Esophagus squamous epithelium (tissue), 4 donors: ENCODE data around the gene CAMTA1.

Experiments used
- POLR2A ChIP-seq, 4 donors: fragments of 450-650 bp; IDR thresholded peaks; one replicate each; pipeline ENCODE4 v1.6.1; 2017; ENCODE audit warnings: antibody characterized with exemption in 4 of 4, mild to moderate bottlenecking in 4 of 4, moderate library complexity in 3 of 4
- TF ChIP-seq, protein P1 (sequence below), 6 experiments: fragments of 450-650 bp in 4 of 6; fragments of 200-600 bp in 2 of 6; sonication (generic) in 2 of 6; IDR thresholded peaks; one replicate each; pipeline ENCODE4 v1.5.1; 2016 to 2019; ENCODE audit warnings: antibody characterized with exemption in 6 of 6, mild to moderate bottlenecking in 4 of 6, moderate library complexity in 4 of 6

DNA sequence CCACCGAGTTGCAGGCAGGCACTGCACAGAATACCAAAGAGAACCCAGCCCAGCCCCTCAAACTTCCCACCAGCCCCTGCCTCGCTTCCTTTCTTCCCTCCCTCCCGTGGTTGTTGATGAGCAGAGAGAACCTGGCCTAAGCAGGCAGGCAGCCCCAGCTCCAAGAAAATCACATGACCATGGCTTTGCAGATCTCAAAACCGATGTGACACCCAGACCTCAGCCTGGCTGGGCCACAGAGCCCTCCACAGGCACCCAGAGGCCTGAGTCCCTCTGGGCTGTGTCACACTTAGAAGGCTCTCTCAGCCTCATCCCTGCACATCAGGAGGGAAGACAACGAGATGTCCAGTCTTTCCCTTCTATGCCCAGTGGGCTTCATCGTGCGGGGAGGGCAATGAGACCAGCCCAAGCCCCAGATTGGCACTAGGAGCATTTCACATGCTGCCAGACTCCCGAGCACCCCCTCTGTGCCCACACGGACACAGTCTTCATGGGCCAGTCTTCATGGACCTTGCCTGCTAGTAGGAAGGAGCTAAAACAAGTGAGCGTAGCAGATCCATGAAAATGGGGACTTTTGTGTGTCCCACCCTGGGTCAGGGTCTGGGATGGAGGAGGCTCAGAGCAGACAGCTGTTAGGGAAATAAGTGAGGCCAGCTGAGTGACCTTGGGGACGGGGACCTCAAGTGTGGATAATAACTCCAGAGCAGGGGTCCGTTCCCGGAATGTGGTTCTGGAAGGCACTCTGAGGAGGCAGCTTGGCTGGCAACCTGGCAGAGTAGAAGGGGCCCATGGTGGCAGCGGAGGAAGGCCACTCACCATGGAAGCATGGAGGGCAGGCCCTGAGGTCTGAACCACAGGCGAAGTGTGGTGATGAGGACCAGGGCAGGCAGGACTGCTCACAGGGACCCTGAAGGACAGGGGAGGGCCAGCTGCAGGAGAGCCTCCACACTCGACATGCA, 781.4 kb downstream of the CAMTA1 start:
- TF ChIP-seq POLR2A (IDR thresholded peaks at IDR 0.05): no peak
- TF ChIP-seq, protein P1, sequence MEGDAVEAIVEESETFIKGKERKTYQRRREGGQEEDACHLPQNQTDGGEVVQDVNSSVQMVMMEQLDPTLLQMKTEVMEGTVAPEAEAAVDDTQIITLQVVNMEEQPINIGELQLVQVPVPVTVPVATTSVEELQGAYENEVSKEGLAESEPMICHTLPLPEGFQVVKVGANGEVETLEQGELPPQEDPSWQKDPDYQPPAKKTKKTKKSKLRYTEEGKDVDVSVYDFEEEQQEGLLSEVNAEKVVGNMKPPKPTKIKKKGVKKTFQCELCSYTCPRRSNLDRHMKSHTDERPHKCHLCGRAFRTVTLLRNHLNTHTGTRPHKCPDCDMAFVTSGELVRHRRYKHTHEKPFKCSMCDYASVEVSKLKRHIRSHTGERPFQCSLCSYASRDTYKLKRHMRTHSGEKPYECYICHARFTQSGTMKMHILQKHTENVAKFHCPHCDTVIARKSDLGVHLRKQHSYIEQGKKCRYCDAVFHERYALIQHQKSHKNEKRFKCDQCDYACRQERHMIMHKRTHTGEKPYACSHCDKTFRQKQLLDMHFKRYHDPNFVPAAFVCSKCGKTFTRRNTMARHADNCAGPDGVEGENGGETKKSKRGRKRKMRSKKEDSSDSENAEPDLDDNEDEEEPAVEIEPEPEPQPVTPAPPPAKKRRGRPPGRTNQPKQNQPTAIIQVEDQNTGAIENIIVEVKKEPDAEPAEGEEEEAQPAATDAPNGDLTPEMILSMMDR (IDR thresholded peaks at IDR 0.05): no peak
